Trophoblast cell (in vitro differentiated cells and primary cell): Measurements from ENCODE around the gene NEK5.

ENCODE experiments used
- DNase-seq, 2 donors: peaks; one replicate each; pipeline ENCODE4 v3.0.0-alpha.2; 2016
- H2AFZ ChIP-seq: 2 replicates; pipeline ENCODE4 v1.6.1; 2013; ENCODE audit warnings: low read length, moderate library complexity, mild to moderate bottlenecking; ENCODE audit not compliant: insufficient read depth, poor library complexity
- H2AK5ac ChIP-seq: 2 replicates; pipeline ENCODE4 v1.6.1; 2013; ENCODE audit warnings: mild to moderate bottlenecking, low read length
- H2BK120ac ChIP-seq: 2 replicates; pipeline ENCODE4 v1.6.1; 2013; ENCODE audit warnings: low read length, mild to moderate bottlenecking, moderate library complexity; ENCODE audit not compliant: insufficient read depth, poor library complexity
- H2BK12ac ChIP-seq: 2 replicates; pipeline ENCODE4 v1.6.1; 2013; ENCODE audit warnings: mild to moderate bottlenecking, low read length, moderate library complexity
- H2BK5ac ChIP-seq: 2 replicates; pipeline ENCODE4 v1.6.1; 2013; ENCODE audit warnings: low read length, low read depth, moderate library complexity, mild to moderate bottlenecking; ENCODE audit not compliant: poor library complexity
- H3K14ac ChIP-seq: 2 replicates; pipeline ENCODE4 v1.6.1; 2013; ENCODE audit warnings: mild to moderate bottlenecking, low read length
- H3K18ac ChIP-seq: 2 replicates; pipeline ENCODE4 v1.6.1; 2013; ENCODE audit warnings: mild to moderate bottlenecking, low read length
- H3K23ac ChIP-seq: 2 replicates; pipeline ENCODE4 v1.6.1; 2013; ENCODE audit warnings: low read length
- H3K27ac ChIP-seq: 2 replicates; pipeline ENCODE4 v1.5.1; 2013; ENCODE audit warnings: low read depth, mild to moderate bottlenecking, inconsistent platforms, low read length, moderate library complexity
- H3K27me3 ChIP-seq: 2 replicates; pipeline ENCODE4 v1.6.1; 2013; ENCODE audit warnings: inconsistent platforms, mild to moderate bottlenecking, low read length, moderate library complexity; ENCODE audit not compliant: insufficient read depth
- H3K36me3 ChIP-seq, 2 experiments: 1 replicate in 1 of 2; 2 replicates in 1 of 2; pipeline ENCODE4 v1.6.1; 2013; ENCODE audit warnings: low read length in 2 of 2, mild to moderate bottlenecking in 2 of 2, moderate library complexity in 1 of 2; ENCODE audit not compliant: insufficient read depth in 2 of 2, control insufficient read depth in 1 of 2
- H3K4ac ChIP-seq: 2 replicates; pipeline ENCODE4 v1.6.1; 2013; ENCODE audit warnings: low read depth, mild to moderate bottlenecking, low read length, moderate library complexity
- H3K4me1 ChIP-seq, 2 experiments: 1 replicate in 1 of 2; 2 replicates in 1 of 2; pipeline ENCODE4 v1.6.1; 2013; ENCODE audit warnings: low read length in 2 of 2, mild to moderate bottlenecking in 2 of 2, moderate library complexity in 1 of 2; ENCODE audit not compliant: insufficient read depth in 2 of 2, control insufficient read depth in 1 of 2
- H3K4me2 ChIP-seq: 2 replicates; pipeline ENCODE4 v1.6.1; 2013; ENCODE audit warnings: inconsistent platforms, mild to moderate bottlenecking, low read length, moderate library complexity
- H3K4me3 ChIP-seq: 2 replicates; pipeline ENCODE4 v1.5.1; 2013; ENCODE audit warnings: mild to moderate bottlenecking, low read depth, low read length, inconsistent platforms
- H3K79me1 ChIP-seq: one replicate; pipeline ENCODE4 v1.6.1; 2013; ENCODE audit warnings: low read length
- H3K79me2 ChIP-seq: 2 replicates; pipeline ENCODE4 v1.6.1; 2013; ENCODE audit warnings: low read length, mild to moderate bottlenecking; ENCODE audit not compliant: control insufficient read depth, insufficient read depth, poor library complexity
- H3K9ac ChIP-seq: 2 replicates; pipeline ENCODE4 v1.6.1; 2013; ENCODE audit warnings: mild to moderate bottlenecking, low read length
- H3K9me3 ChIP-seq: 2 replicates; pipeline ENCODE4 v1.6.1; 2013; ENCODE audit warnings: low read depth, mild to moderate bottlenecking, control low read depth, inconsistent platforms, low read length; ENCODE audit not compliant: insufficient read depth
- H4K12ac ChIP-seq: 2 replicates; pipeline ENCODE4 v1.6.1; 2013; ENCODE audit warnings: low read depth, mild to moderate bottlenecking, low read length, moderate library complexity
- H4K8ac ChIP-seq: 2 replicates; pipeline ENCODE4 v1.6.1; 2013; ENCODE audit warnings: low read depth, mild to moderate bottlenecking, low read length, moderate library complexity
- H4K91ac ChIP-seq: one replicate; pipeline ENCODE4 v1.6.1; 2013; ENCODE audit warnings: low read depth, mild to moderate bottlenecking, low read length, moderate library complexity
- WGBS: extraction: QIAGEN DNeasy Blood & Tissue Kit; methylation state at CpG from one replicate; pipeline ENCODE4 v1.1.7; 2013; ENCODE audit warnings: missing lambda C conversion rate; ENCODE audit not compliant: insufficient read length, insufficient coverage; ENCODE audit errors: extremely low coverage; 5-methylcytosine and 5-hydroxymethylcytosine counted together

NEK5 gene

DNA sequence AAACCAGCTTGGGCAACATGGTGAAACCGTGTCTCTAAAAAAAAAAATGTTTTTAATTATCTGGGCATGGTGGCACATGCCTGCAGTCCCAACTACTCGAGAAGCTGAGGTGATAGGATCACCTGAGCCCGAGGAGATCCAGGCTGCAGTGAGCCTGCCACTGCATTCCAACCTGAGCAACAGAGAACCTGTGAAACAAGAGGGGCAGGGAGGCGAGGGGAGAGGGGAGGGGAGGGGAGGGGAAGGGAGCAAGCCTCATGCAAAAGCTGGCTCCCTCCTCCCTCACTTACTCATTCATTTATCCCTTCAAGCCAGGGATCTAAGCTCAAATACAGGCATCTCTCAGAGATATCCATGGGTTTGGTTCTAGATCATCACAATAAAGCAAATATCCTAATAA is 126.5 kb downstream of the NEK5 start:
- Histone ChIP-seq H4K91ac (no peak overlapping the region), H3K18ac (no peak overlapping the region), H2AFZ (no peak overlapping the region), H3K4me3 (no peak overlapping the region), H2BK120ac (no peak overlapping the region), H3K4me2 (no peak overlapping the region), H3K4me1 (peaks cover 10 to 14% of the 10 kb centered on the region in 2 experiments), H3K36me3 (no peaks in the 10 kb centered on the region), H3K27ac (no peak overlapping the region), H3K14ac (no peak overlapping the region), H2BK12ac (no peak overlapping the region), H3K79me1 (peaks cover 1% of the 10 kb centered on the region), H3K4ac (no peak overlapping the region), H4K12ac (no peak overlapping the region), H2BK5ac (no peak overlapping the region), H3K27me3 (no peaks in the 10 kb centered on the region), H3K9me3 (peaks cover 2% of the 10 kb centered on the region), H2AK5ac (no peak overlapping the region), H3K23ac (no peak overlapping the region), H4K8ac (no peak overlapping the region), H3K79me2 (no peaks in the 10 kb centered on the region), H3K9ac (no peak overlapping the region)
- DNase-seq, result no peak
- WGBS, result no CpG with 5 or more reads among the region's 4 CpGs

DNA sequence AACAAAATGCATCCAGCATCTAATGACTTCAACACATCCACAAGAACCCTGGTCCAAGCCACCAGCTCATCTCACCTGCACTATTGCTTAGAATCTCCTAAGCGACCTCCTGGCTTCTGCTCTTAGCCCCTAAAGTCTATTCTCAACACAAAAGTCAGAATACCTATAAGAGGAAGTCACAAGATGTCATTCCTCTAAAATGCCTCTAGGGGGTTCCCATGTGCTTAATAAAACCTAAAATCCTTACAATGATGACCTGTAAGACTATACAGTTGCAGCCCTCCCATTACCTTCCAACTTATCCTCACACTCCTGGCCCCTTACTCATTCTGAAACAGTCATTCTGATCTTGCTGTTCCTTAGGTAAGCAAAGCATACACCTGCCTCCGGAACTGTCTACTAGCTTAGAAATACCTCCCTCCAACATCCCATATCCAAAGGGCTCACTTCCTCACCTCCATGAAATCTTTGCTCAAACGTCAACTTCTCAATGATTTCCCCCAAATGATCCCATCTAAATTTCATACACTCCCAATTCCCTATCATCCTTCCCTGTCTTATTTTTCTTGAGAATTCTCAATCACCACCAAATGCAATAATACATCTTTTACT is 127.6 kb downstream of the NEK5 start:
- Histone ChIP-seq H3K14ac (no peak overlapping the region), H3K9me3 (no peaks in the 10 kb centered on the region), H4K8ac (no peak overlapping the region), H3K27me3 (no peaks in the 10 kb centered on the region), H2BK120ac (no peak overlapping the region), H3K9ac (no peak overlapping the region), H3K4me2 (no peak overlapping the region), H2AFZ (no peak overlapping the region), H3K4me1 (peaks cover 10 to 16% of the 10 kb centered on the region in 2 experiments), H3K36me3 (no peaks in the 10 kb centered on the region), H3K79me1 (peaks cover 1% of the 10 kb centered on the region), H3K4me3 (no peak overlapping the region), H3K4ac (no peak overlapping the region), H2AK5ac (no peak overlapping the region), H3K18ac (no peak overlapping the region), H3K27ac (no peak overlapping the region), H3K23ac (no peak overlapping the region), H2BK5ac (no peak overlapping the region), H4K91ac (no peak overlapping the region), H2BK12ac (no peak overlapping the region), H3K79me2 (peaks cover 2% of the 10 kb centered on the region), H4K12ac (no peak overlapping the region)
- 100% methylated on average over 1 of the region's 3 CpGs for WGBS
- peak in 1 of 2 donors; percentile 72 for DNase-seq

DNA sequence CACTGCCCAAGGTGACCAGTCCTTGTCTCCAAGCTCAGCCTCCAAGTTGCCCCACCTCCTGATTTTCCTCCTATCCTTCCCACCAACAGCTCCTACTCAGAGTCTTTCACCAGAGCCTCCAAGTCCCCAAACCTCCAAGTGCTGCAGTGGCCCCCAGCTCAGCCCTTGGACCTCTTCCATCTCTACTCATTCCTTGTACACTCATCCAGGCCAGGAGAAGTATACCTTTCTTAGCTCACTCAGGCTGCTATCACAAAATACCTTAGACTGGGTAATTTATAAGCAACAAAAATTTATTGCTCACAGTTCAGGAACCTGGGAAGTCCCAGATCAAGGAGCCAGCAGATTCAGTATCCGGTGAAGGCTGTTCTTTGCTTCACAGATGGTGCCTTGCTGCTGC is 129.0 kb downstream of the NEK5 start:
- Histone ChIP-seq H3K27me3 (no peaks in the 10 kb centered on the region), H3K9me3 (no peaks in the 10 kb centered on the region)
- no CpG with 5 or more reads among the region's 1 CpG for WGBS

DNA sequence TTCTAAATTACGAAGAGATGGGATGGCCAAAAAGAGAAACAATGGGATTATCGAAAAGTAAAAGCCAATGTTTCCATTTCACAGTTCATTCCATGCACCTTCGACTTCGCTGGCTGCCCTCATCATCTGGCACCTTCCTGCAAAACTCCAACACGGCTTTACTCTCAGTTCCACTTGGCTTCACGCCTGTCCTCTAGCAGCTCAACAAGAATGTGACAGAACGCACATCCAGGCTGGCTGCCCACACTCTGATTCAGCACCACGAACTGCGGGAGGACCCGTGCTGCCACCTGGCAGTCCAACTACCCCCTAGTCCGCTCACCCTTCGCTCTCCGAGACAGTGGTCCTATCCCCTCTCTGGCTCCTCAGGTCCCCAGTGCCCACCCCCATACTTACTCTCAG is 129.4 kb downstream of the NEK5 start:
- no peak overlapping the region for H2AFZ ChIP-seq
- no CpG with 5 or more reads among the region's 13 CpGs for WGBS
- no peak overlapping the region for H3K27ac ChIP-seq
- H4K12ac ChIP-seq, result no peak overlapping the region
- no peak overlapping the region for H3K9ac ChIP-seq
- DNase-seq, result peak; percentile 30 to 58
- peak overlapping the region; percentile 9 for H3K4me2 ChIP-seq
- H3K4me3 ChIP-seq, result no peak overlapping the region
- H4K8ac ChIP-seq, result no peak overlapping the region
- no peak overlapping the region for H3K23ac ChIP-seq
- peak overlapping the region; percentile 57 for H3K18ac ChIP-seq
- H3K79me2 ChIP-seq, result peaks cover 2% of the 10 kb centered on the region
- no peak overlapping the region for H2BK5ac ChIP-seq
- no peak overlapping the region for H2BK120ac ChIP-seq
- peaks cover 10 to 18% of the 10 kb centered on the region in 2 experiments for H3K4me1 ChIP-seq
- no peaks in the 10 kb centered on the region for H3K9me3 ChIP-seq
- H3K36me3 ChIP-seq, result no peaks in the 10 kb centered on the region
- peak overlapping the region; percentile 12 for H2BK12ac ChIP-seq
- peaks cover 1% of the 10 kb centered on the region for H3K79me1 ChIP-seq
- no peak overlapping the region for H3K14ac ChIP-seq
- H3K4ac ChIP-seq, result no peak overlapping the region
- H2AK5ac ChIP-seq, result no peak overlapping the region
- peak overlapping the region; percentile 55 for H4K91ac ChIP-seq
- H3K27me3 ChIP-seq, result no peaks in the 10 kb centered on the region

More for the DNA sequence above, 129.0 kb downstream of the NEK5 start:
- Histone ChIP-seq H3K79me1 (peaks cover 1% of the 10 kb centered on the region), H4K91ac (peak overlapping the region; percentile 55), H3K18ac (peak overlapping the region; percentile 57), H3K4ac (no peak overlapping the region), H2BK120ac (no peak overlapping the region), H3K27ac (no peak overlapping the region), H3K79me2 (peaks cover 2% of the 10 kb centered on the region), H2BK12ac (no peak overlapping the region), H2BK5ac (no peak overlapping the region), H3K14ac (no peak overlapping the region), H3K4me1 (peaks cover 10 to 18% of the 10 kb centered on the region in 2 experiments), H3K9ac (no peak overlapping the region), H2AFZ (no peak overlapping the region), H3K36me3 (no peaks in the 10 kb centered on the region), H3K23ac (no peak overlapping the region), H3K4me3 (no peak overlapping the region), H4K12ac (no peak overlapping the region), H2AK5ac (no peak overlapping the region), H4K8ac (no peak overlapping the region), H3K4me2 (no peak overlapping the region)
- no peak for DNase-seq
